Activated naive CD4-positive, alpha-beta T cell (primary cell): ENCODE data around the gene MSH5.
"Not testable (repeated sequence)": the region's sequence is repeated elsewhere in the genome, so short reads cannot be mapped to it uniquely, and the experiment has no call there.

Experiments used
- DNase-seq, 4 experiments: peaks; one replicate each; lab custom pipeline; 2025; lab: John Stamatoyannopoulos, UW

The MSH5 gene

GRCh38 chr6:31739639-31740396, at the start of gene MSH5:
TSS of gene MSH5 (plus strand) at chr6:31740005. CDS start at chr6:31740467, 462 bp downstream.
- DNase-seq = peak; percentile 78 to 90 (median 87)

DNA sequence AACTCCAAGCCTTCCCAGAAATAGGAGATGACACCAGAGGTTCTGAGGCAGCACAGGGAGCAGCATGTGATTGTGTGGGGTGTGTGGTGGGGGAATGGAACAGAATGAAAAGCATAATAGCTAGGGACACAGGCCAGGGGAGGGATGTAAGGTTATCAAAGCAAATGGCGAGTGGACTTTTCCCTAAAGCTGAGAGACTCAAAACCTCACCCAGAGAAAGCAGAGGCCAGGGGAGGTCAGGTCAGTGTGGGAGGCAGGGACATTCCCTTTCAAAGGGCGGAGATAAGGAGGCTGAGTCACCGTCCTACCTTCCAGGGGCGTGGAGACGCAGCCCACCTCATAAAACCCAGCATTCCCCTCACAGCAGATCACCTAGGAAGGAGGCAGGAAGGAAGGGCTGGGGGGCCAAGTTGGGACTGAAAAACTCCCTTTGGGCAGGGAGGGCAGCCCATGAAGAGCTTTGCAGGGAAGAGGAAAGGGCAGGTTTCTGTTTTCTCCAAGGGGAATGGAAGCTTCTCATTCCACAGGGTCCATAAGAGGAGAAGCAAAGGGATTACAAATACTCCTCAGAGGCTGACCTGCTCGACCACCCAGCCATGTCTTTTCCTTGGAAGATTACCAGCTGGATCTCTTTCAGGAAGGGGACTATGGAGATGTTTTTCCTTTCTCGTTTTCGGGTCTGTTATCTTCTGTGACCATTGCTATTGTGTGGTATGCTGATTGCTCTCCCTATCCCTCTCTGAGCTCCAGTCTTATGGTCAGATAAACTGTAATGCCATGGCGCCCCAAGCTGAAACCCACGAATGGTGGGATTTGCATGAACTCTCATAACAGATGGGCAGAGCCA, 49.4 kb upstream of the MSH5 start:
- no peak for DNase-seq

- DNase-seq = no peak
Observed at GRCh38 chr6:31691078-31691463, 48.7 kb upstream of the MSH5 start.

DNA sequence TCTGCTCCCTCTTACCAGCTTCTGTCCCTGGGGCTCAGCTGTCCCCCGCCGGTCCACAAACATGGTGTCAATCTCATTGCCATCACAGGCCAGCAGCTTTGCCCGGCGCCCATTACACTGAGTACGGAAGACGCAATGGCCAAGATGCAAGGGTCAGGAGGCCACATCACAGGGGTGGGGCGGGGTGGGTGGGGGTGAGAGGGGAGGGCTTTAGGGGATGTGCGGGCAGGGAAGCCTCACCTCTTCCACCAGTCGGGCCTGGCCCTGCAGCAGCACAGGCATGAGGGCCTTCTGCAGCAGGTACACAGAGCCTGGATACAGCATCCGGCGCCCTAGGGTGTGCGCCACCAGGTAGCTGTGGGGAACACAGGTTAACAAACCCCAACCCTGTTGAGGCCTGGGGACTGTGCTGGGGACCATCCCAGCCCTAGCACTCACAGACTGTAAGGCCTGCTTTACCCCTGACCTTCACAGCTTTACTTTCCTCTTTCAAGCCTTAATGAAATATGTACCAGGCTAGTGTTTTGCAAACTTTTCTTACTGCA, 48.2 kb upstream of the MSH5 start:
- DNase-seq = no peak

- DNase-seq = no peak
Observed at GRCh38 chr6:31692353-31692752, 47.5 kb upstream of the MSH5 start.

DNA sequence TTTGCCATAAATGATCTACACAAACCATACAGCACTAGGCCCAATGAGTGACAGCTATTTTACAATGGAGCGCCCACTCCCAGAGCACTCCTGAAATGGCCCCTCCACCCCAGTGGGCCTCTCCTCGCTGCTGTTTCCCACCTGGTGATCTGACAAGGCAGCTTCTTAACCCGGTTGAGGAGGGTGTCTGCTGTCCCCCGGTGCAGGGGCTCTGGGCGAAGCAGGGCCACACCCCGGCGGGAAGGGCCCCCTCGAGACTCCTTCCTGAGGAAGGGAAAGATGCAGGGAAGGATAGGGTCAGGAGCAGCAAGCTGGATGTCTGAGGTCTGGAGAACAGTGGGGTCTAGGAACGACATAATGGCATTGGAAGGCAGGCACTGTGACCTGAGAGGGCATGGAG, 46.9 kb upstream of the MSH5 start:
- DNase-seq = no peak

DNA sequence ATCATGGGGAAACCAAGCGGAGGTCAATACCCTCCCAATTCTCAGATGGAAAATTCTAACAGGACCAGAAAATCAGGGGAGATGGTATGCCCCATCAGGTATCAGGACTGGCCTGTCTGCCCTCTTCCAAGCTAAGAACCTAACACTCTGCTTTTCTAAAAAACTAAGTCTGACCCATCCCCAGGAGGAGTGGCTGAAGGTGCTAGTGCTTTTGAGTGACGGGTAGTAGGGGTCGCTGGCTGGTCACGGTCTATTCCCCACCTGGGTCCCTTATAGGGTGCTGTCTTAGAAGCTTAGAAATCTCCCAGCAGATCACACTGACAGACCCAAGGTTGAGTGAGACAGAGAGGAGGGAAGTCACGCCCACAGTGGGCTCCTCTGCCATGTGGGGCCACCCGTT, 46.3 kb upstream of the MSH5 start:
- DNase-seq = no peak

- no peak for DNase-seq
Observed at GRCh38 chr6:31697555-31697954, 42.2 kb upstream of the MSH5 start.

DNA sequence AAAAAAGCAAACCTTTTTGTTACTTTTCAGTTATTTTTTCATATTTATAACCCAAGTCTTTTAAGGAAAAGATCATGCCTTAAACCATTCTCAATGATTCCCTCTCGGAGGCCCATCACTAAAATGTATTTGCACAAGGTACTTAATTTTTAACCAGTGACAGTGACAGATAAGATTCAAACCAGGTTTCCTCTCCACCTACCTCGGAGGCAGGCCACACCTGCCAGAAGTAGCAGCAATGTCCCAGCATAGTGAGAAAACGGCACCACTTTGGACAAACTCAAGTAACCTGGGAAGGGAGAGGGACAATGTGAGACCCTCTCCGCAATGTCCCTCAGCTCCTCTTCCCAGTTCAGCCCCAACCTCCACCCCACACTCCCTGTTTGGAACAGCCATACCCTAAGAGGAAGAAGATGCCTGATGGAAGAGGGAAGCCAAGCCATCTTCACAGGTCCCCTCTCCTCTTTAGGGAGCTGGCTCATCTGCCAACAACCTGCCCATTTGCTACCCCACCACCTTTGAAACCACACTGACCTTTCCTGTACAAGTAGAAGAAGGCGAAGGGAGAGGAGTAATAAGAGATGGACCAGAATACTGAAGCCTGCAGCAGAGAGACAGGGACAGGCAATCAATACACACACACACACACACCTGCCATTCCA, 38.9 kb upstream of the MSH5 start:
- no peak for DNase-seq

GRCh38 chr6:31701666-31702404, 38.0 kb upstream of the MSH5 start:
- no peak for DNase-seq

- DNase-seq = no peak
Observed at GRCh38 chr6:31702405-31702818, 37.4 kb upstream of the MSH5 start.

GRCh38 chr6:31702819-31703716, 36.7 kb upstream of the MSH5 start, which contains the start of gene ABHD16A:
TSS of gene ABHD16A (minus strand) at chr6:31703324. CDS start at chr6:31703281, 43 bp downstream.
- DNase-seq = peak; percentile 74 to 94 (median 84)

DNA sequence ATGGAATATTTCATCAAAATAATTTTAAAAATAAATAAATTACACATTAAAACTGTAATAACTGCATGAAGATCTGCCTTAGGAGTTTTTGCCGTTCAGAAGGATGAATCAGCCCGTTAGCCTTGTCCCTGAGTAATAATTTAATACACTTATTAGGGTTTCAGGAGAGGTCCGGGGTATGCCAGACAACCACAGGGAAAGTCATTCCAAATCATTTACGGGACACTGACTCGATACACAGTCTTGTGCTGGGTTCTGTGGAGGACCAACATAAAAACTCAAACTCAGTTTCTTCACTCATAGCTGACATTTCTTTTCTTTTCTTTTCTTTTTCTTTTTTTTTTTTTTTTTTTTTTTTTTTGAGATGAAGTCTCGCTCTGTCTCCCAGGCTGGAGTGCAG, 33.9 kb upstream of the MSH5 start:
- no peak for DNase-seq

DNA sequence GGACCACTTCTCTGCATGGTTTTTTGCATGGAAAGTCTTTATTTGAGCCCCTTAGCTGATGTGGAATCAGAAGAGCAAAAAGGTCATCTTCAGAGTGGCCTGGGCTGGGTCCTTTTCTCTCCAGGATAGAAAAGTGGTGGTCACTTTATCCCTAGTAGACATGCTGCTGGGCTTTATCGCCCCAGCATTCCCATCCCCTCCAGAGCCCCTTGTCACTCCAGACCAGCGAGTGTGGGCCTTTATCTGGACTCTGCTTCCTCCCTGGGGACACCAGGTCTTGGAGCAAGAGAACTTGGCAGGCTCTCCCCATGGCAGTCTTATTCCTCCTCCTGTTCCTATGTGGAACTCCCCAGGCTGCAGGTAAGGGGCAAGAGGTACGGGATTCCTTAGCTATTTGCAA, 33.2 kb upstream of the MSH5 start, which contains the start of gene LY6G6F:
Gene LY6G6F (plus strand): TSS at position 268 of the 400 bp plus-strand sequence. CDS start 41 bp downstream, at position 309.
- no peak for DNase-seq

DNA sequence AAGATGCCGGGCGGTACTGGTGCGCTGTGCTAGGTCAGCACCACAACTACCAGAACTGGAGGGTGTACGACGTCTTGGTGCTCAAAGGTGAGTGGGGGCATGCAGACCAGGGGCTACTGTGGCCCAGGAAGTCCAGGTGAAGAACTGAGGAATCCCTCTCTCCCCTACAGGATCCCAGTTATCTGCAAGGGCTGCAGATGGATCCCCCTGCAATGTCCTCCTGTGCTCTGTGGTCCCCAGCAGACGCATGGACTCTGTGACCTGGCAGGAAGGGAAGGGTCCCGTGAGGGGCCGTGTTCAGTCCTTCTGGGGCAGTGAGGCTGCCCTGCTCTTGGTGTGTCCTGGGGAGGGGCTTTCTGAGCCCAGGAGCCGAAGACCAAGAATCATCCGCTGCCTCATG, 32.1 kb upstream of the MSH5 start:
- DNase-seq = no peak

DNA sequence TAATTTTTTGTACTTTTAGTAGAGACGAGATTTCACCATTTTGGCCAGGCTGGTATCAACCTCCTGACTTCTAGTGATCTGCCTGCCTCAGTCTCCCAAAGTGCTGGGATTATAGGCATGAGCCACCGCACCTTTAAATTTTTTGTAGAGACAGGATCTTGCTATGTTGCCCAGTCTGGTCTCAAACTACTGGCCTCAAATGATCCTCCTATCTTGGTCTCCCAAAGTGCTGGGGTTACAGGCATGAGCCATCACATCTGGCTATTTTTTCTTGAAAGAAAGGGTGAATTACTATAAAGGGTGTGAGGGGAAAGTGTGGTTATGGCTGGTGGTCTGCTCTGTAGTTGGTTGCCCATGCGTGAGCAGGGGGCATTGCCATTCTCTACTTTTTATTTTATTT, 31.6 kb upstream of the MSH5 start:
- no peak for DNase-seq

DNA sequence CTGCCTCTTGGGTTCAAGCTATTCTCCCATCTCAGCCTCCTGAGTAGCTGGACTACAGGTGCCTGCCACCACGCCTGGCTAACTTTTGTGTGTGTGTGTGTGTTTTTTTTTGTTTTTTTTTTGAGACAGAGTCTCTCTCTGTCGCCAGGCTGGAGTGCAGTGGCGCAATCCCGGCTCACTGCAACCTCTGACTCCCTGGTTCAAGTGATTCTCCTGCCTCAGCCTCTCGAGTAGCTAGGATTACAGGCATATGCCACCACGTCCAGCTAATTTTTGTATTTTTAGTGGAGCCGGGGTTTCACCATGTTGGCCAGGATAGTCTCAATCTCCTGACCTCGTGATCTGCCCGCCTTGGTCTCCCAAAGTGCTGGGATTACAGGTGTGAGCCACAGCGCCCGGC, 30.6 kb upstream of the MSH5 start:
- not testable (repeated sequence) for DNase-seq

- DNase-seq = no peak
Observed at GRCh38 chr6:31710523-31711219, 29.1 kb upstream of the MSH5 start.

DNA sequence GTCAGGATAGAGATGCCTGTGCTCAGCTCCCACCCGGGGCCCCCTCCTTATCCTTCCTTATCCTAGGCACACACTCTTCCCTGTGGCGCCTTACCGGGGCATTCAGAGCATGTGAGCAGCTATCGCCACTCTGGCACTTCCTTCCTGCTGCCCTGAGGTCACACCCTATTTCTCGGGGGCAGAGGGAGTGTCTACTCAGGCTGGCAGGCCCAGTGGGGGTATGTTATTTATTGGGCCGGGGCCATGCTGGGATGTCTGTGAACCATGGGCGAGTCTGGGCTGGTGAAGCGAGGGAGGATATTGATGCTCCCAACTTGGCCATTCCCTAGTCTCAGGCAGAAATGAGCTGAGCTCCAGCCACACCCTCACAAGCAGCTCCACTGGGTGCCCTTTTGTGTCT, 28.6 kb upstream of the MSH5 start:
- no peak for DNase-seq

DNA sequence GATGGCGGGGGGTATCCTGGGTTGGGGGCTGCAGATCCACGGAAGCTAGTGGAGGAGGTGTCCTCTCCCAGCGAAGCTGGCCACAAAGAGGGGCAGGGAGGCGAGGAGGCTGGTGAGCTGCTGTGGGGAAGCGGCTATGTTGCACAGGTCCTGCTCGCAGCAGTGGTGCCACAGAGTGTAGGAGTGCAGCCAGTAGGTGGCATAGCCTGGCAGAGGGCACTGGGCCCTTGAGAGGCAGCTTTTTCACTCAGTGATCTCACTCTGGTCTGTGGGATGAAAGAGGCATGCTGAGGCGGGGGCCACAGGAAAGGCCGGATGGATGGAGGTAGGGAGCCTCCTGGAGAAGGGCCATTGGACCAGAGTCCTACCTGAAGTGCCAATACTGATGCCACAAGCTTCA, 27.5 kb upstream of the MSH5 start:
- DNase-seq = no peak
